SK-N-SH (cell line): Measurements from ENCODE around the gene BCL2L13. TPM values are rescaled to one million over a fixed set of nuclear protein-coding genes. Genes with fewer than 3 reads are reported as not detected.
"Not testable (repeated sequence)": the region's sequence is repeated elsewhere in the genome, so short reads cannot be mapped to it uniquely, and the experiment has no call there.

ENCODE experiments used
- CTCF ChIA-PET: fragments of 300-600, 350-600 bp; formaldehyde crosslinking; extraction: SDS; loops from one replicate; lab custom pipeline; 2021; lab: Yijun Ruan, JAX
- POLR2A ChIA-PET: fragments of 350-600 bp; sonication (Branson Sonifier 250); formaldehyde crosslinking; extraction: SDS; loops from one replicate; lab custom pipeline; 2020; ENCODE audit warnings: antibody characterized with exemption, inconsistent platforms; lab: Yijun Ruan, JAX
- DNase-seq: peaks from one replicate; pipeline ENCODE4 v3.0.0; 2012
- H2AFZ ChIP-seq: fragments of 200-600 bp; sonication (generic); 2 replicates; pipeline ENCODE4 v1.8.1; 2016; ENCODE audit warnings: antibody characterized with exemption, mild to moderate bottlenecking, low read depth
- H3F3A ChIP-seq: fragments of 200-600 bp; sonication (generic); replicated peaks from 2 replicates; pipeline ENCODE3; 2016; ENCODE audit warnings: antibody characterized with exemption, mild to moderate bottlenecking; ENCODE audit not compliant: insufficient read depth
- H3K27ac ChIP-seq, 2 experiments: fragments of 200-500 bp in 1 of 2; fragments of 200-600 bp in 1 of 2; sonication (Bioruptor generic) in 1 of 2; sonication (generic), shearing (Covaris generic) in 1 of 2; 2 replicates each; pipeline versions ENCODE4 v1.5.1 to v1.6.1; 2014 to 2016; ENCODE audit warnings: low read depth in 2 of 2, inconsistent platforms in 1 of 2, low read length in 1 of 2, mild to moderate bottlenecking in 1 of 2, mixed read lengths in 1 of 2
- H3K27me3 ChIP-seq: fragments of 200-600 bp; sonication (generic), shearing (Covaris generic); 2 replicates; pipeline ENCODE4 v1.6.1; 2016; ENCODE audit warnings: mixed run types; ENCODE audit not compliant: insufficient read depth
- H3K36me3 ChIP-seq, 2 experiments: fragments of 200-500 bp in 1 of 2; fragments of 200-600 bp in 1 of 2; sonication (Bioruptor generic) in 1 of 2; sonication (generic) in 1 of 2; replicated peaks in 1 of 2; 2 replicates each; pipeline versions ENCODE3 to v1.5.1; 2014 to 2016; ENCODE audit warnings: low read length in 1 of 2, mild to moderate bottlenecking in 1 of 2; ENCODE audit not compliant: insufficient read depth in 2 of 2, control insufficient read depth in 1 of 2
- H3K4me1 ChIP-seq, 2 experiments: fragments of 200-500 bp in 1 of 2; fragments of 200-600 bp in 1 of 2; sonication (Bioruptor generic) in 1 of 2; sonication (generic), shearing (Covaris generic) in 1 of 2; 2 replicates each; pipeline versions ENCODE4 v1.5.1 to v1.6.1; 2014 to 2016; ENCODE audit warnings: low read depth in 1 of 2, low read length in 1 of 2, mixed run types in 1 of 2; ENCODE audit not compliant: insufficient read depth in 2 of 2, control insufficient read depth in 1 of 2
- H3K4me2 ChIP-seq: fragments of 200-600 bp; sonication (generic), shearing (Covaris generic); 2 replicates; pipeline ENCODE4 v1.6.1; 2017; ENCODE audit warnings: mixed run types
- H3K4me3 ChIP-seq, 2 experiments: fragments of 200-500 bp in 1 of 2; fragments of 200-600 bp in 1 of 2; sonication (Bioruptor generic) in 1 of 2; sonication (generic), shearing (Covaris generic) in 1 of 2; 2 replicates each; pipeline versions ENCODE4 v1.5.1 to v1.8.1; 2014 to 2016; ENCODE audit warnings: low read depth in 2 of 2, inconsistent platforms in 1 of 2, low read length in 1 of 2, mild to moderate bottlenecking in 1 of 2, mixed read lengths in 1 of 2, moderate library complexity in 1 of 2
- H3K79me2 ChIP-seq: fragments of 200-600 bp; sonication (generic); 2 replicates; pipeline ENCODE4 v1.8.1; 2017; ENCODE audit warnings: mild to moderate bottlenecking; ENCODE audit not compliant: insufficient read depth
- H3K9ac ChIP-seq: fragments of 200-600 bp; sonication (generic); 2 replicates; pipeline ENCODE4 v1.6.1; 2017; ENCODE audit warnings: mixed run types
- H3K9me2 ChIP-seq: fragments of 200-600 bp; sonication (generic); 2 replicates; pipeline ENCODE4 v1.6.1; 2017; ENCODE audit warnings: mixed run types
- H3K9me3 ChIP-seq: fragments of 200-600 bp; sonication (generic); 2 replicates; pipeline ENCODE4 v1.6.1; 2017; ENCODE audit warnings: mixed run types, mild to moderate bottlenecking, moderate library complexity
- H4K20me1 ChIP-seq: fragments of 200-600 bp; sonication (generic); 2 replicates; pipeline ENCODE4 v1.6.1; 2017; ENCODE audit warnings: mild to moderate bottlenecking, mixed run types; ENCODE audit not compliant: insufficient read depth
- CHD2 ChIP-seq: fragments of 150-350 bp; IDR thresholded peaks from 2 replicates; pipeline ENCODE4 v1.6.1; 2018; ENCODE audit warnings: low read length; ENCODE audit not compliant: partially characterized antibody
- FOSL2 ChIP-seq: IDR thresholded peaks from 2 replicates; pipeline ENCODE4 v1.4.0; 2012; ENCODE audit warnings: low read depth, mild to moderate bottlenecking, moderate library complexity, borderline replicate concordance
- FOXJ3 ChIP-seq: sonication (generic); formaldehyde crosslinking; IDR thresholded peaks from 2 replicates; pipeline ENCODE4 v1.5.1; 2020; ENCODE audit warnings: mild to moderate bottlenecking, missing genetic modification reagents
- GABPA ChIP-seq: IDR thresholded peaks from 2 replicates; pipeline ENCODE4 v1.4.0; 2012; ENCODE audit warnings: low read depth, mild to moderate bottlenecking
- JUND ChIP-seq: IDR thresholded peaks from 2 replicates; pipeline ENCODE4 v1.4.0; 2012
- MXI1 ChIP-seq: IDR thresholded peaks from 2 replicates; pipeline ENCODE4 v1.6.1; 2012; ENCODE audit warnings: mild to moderate bottlenecking, low read depth, low read length, improper control_type of control experiment
- NFIC ChIP-seq: IDR thresholded peaks from 2 replicates; pipeline ENCODE4 v1.4.0; 2012; ENCODE audit warnings: borderline replicate concordance
- NRF1 ChIP-seq: IDR thresholded peaks from 2 replicates; pipeline ENCODE4 v1.6.1; 2012; ENCODE audit warnings: low read depth, mild to moderate bottlenecking, low read length
- REST ChIP-seq: IDR thresholded peaks from 2 replicates; pipeline ENCODE4 v1.6.1; 2012; ENCODE audit warnings: mild to moderate bottlenecking, low read depth, low read length, moderate library complexity
- RXRA ChIP-seq: IDR thresholded peaks from 2 replicates; pipeline ENCODE4 v1.4.0; 2012; ENCODE audit warnings: low read depth, mild to moderate bottlenecking, borderline replicate concordance
- SIN3A ChIP-seq: IDR thresholded peaks from 2 replicates; pipeline ENCODE4 v1.6.1; 2012; ENCODE audit warnings: low read depth, mild to moderate bottlenecking, low read length, moderate library complexity, borderline replicate concordance
- YY1 ChIP-seq: IDR thresholded peaks from 2 replicates; pipeline ENCODE4 v1.4.0; 2012; ENCODE audit warnings: low read depth, mild to moderate bottlenecking
- ZBTB33 ChIP-seq: IDR thresholded peaks from 2 replicates; pipeline ENCODE4 v1.4.0; 2012; ENCODE audit warnings: low read depth, borderline replicate concordance
- WGBS: methylation state at CpG from one replicate; pipeline ENCODE4 v1.1.6; 2017; ENCODE audit warnings: low lambda C conversion rate; 5-methylcytosine and 5-hydroxymethylcytosine counted together
- polyA plus RNA-seq, 3 experiments: library from polyadenylated mRNA; depleted of rRNA; stranded (reverse); fragments of >200 nt; gene quantifications; 2 replicates each; pipeline ENCODE4 v1.2.3, GENCODE V29; 2012

The BCL2L13 gene
- polyA plus RNA-seq, 1 of the 3 experiments (the other 2 are of a cell fraction) = 37.1 TPM

GRCh38 chr22:17761138-17761488 lies 122.6 kb downstream of the BCL2L13 start (continued):
- TF ChIP-seq REST (no peak), SIN3A (no peak), YY1 (no peak), ZBTB33 (no peak), FOSL2 (no peak)
- TF ChIP-seq, all 33 proteins: peak for 0

- not testable (repeated sequence) for H3K9me3 ChIP-seq, H3K9ac ChIP-seq, DNase-seq, H3K27me3 ChIP-seq, H3K27ac ChIP-seq, H3K9me2 ChIP-seq, H3F3A ChIP-seq, H3K4me2 ChIP-seq, H3K36me3 ChIP-seq, H2AFZ ChIP-seq, H3K4me3 ChIP-seq
- Histone ChIP-seq H3K4me1 (peaks cover 0 to 11% of the 10 kb centered on the region in 2 experiments; a peak in 1 of 4 replicates), H3K79me2 (peaks cover 65% of the 10 kb centered on the region), H4K20me1 (peaks cover 15% of the 10 kb centered on the region; the same call in 1 of the 2 replicates)
- peak; percentile 74; the same call in 1 of the 2 replicates for TF ChIP-seq MXI1
- WGBS = 89% methylated on average over 10 of the region's 10 CpGs
- POLR2A ChIA-PET = interaction anchor here (0.6 kb wide), 1 partner anchor 144 kb away, joined by 3 read pairs; no protein-coding TSS in a partner anchor
- CTCF ChIA-PET = interaction anchor here (1.5 to 2.4 kb wide), 2 partner anchors 9 to 21 kb away, joined by 5 to 9 read pairs; no protein-coding TSS in a partner anchor
Measured at GRCh38 chr22:17763442-17763841, 124.9 kb downstream of the BCL2L13 start.

DNA sequence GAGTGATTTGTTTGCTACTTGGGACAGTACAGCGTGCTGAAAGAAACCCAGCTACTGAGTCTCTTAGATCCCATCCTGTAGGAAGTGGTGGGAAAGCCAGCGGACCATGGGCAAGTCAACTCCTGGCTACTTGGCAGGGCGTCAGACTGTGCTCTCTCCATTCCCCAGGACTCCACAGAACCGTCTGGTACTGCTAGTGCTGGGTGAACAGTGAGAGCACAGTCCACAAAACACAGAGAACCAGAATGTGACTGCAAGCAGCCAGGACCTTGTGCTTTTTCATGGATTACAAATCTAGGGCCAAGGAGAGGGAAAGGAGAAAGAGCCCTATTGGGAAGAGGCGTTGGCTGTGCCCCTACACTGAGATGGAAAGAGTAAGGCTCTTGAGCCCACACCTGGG lies 125.5 kb downstream of the BCL2L13 start:
- 89% methylated on average over 5 of the region's 5 CpGs for WGBS
- H3K36me3 ChIP-seq = no peaks in the 10 kb centered on the region
- H3K4me1 ChIP-seq = peaks cover 0 to 11% of the 10 kb centered on the region in 2 experiments; a peak in 1 of 4 replicates
- H3F3A ChIP-seq = no peaks in the 10 kb centered on the region
- H3K9me2 ChIP-seq = no peaks in the 10 kb centered on the region
- H3K4me2 ChIP-seq = no peak overlapping the region
- H2AFZ ChIP-seq = no peak overlapping the region
- no peaks in the 10 kb centered on the region for H3K9me3 ChIP-seq
- H3K79me2 ChIP-seq = peaks cover 61% of the 10 kb centered on the region
- no peak for DNase-seq
- no peak overlapping the region for H3K4me3 ChIP-seq
- no peak overlapping the region for H3K27ac ChIP-seq
- H3K9ac ChIP-seq = no peak overlapping the region
- no peak for TF ChIP-seq FOXJ3 (CRISPR knock-in tag)
- TF ChIP-seq CHD2 = no peak
- no peak for TF ChIP-seq RXRA
- no peak for TF ChIP-seq GABPA
- TF ChIP-seq YY1 = no peak
- no peak for TF ChIP-seq NFIC
- TF ChIP-seq NRF1 = no peak
- TF ChIP-seq JUND = no peak
- peaks cover 17% of the 10 kb centered on the region; the same call in 1 of the 2 replicates for H4K20me1 ChIP-seq
- POLR2A ChIA-PET = interaction anchor here (0.6 kb wide), 1 partner anchor 145 kb away, joined by 3 read pairs; no protein-coding TSS in a partner anchor
- CTCF ChIA-PET = interaction anchor here (1.5 kb wide), 1 partner anchor 8 kb away, joined by 5 read pairs; no protein-coding TSS in a partner anchor
- H3K27me3 ChIP-seq = no peaks in the 10 kb centered on the region

GRCh38 chr22:17764852-17765251 lies 126.3 kb downstream of the BCL2L13 start:
- H3K9me3 ChIP-seq, H3K9me2 ChIP-seq, H3F3A ChIP-seq, H2AFZ ChIP-seq, H3K27ac ChIP-seq, H3K4me3 ChIP-seq, H3K36me3 ChIP-seq, DNase-seq, H3K4me2 ChIP-seq, H3K27me3 ChIP-seq, H3K9ac ChIP-seq: not testable (repeated sequence)
- 87% methylated on average over 5 of the region's 5 CpGs for WGBS
- ChIA-PET CTCF (interaction anchor here (2.0 kb wide), 1 partner anchor 22 kb away, joined by 8 read pairs; no protein-coding TSS in a partner anchor), POLR2A (interaction anchor here (0.5 to 1.0 kb wide), 2 partner anchors 9 to 115 kb away, joined by 3 read pairs; no protein-coding TSS in a partner anchor)
- H3K4me1 ChIP-seq = peaks cover 0 to 18% of the 10 kb centered on the region in 2 experiments; a peak in 1 of 4 replicates
- H4K20me1 ChIP-seq = peaks cover 17% of the 10 kb centered on the region; the same call in 1 of the 2 replicates
- H3K79me2 ChIP-seq = peaks cover 54% of the 10 kb centered on the region
